Keratinocyte (primary cell): ENCODE data around the gene BRI3BP. TPM values are rescaled to one million over a fixed set of nuclear protein-coding genes. Genes with fewer than 3 reads are reported as not detected.

Experiments used
- DNase-seq: peaks from one replicate; pipeline ENCODE4 v3.0.0-alpha.2; 2011; ENCODE audit warnings: low read depth, missing footprints, low spot score
- FAIRE-seq: peaks from 2 replicates; lab custom pipeline; 2011; peaks lifted over from hg19 to GRCh38; lab: Jason Lieb, UNC
- H2AFZ ChIP-seq: 2 replicates; pipeline ENCODE4 v1.6.0; 2012; ENCODE audit warnings: low read length, control low read depth, inconsistent platforms; ENCODE audit not compliant: control insufficient read depth
- H3K27ac ChIP-seq: 2 replicates; pipeline ENCODE4 v1.5.1; 2011; ENCODE audit warnings: low read length; ENCODE audit not compliant: control insufficient read depth, insufficient read depth
- H3K27me3 ChIP-seq: 3 replicates; pipeline ENCODE4 v1.6.0; 2011; ENCODE audit warnings: low read length; ENCODE audit not compliant: control insufficient read depth, insufficient read depth; ENCODE audit errors: extremely low read depth
- H3K36me3 ChIP-seq, 2 experiments: 2 replicates in 1 of 2; 3 replicates in 1 of 2; pipeline ENCODE4 v1.5.1; 2011; ENCODE audit warnings: low read length in 2 of 2, mild to moderate bottlenecking in 1 of 2; ENCODE audit not compliant: control insufficient read depth in 2 of 2, insufficient read depth in 2 of 2; ENCODE audit errors: extremely low read depth in 1 of 2
- H3K4me1 ChIP-seq: 3 replicates; pipeline ENCODE4 v1.5.1; 2011; ENCODE audit warnings: low read length; ENCODE audit not compliant: control insufficient read depth, insufficient read depth; ENCODE audit errors: extremely low read depth
- H3K4me2 ChIP-seq: 3 replicates; pipeline ENCODE4 v1.6.0; 2011; ENCODE audit warnings: low read depth, low read length; ENCODE audit not compliant: control insufficient read depth, insufficient read depth; ENCODE audit errors: extremely low read depth
- H3K4me3 ChIP-seq, 3 experiments: fragments of 200-600 bp in 1 of 3; sonication (generic) in 1 of 3; 2 replicates in 2 of 3; 3 replicates in 1 of 3; pipeline ENCODE4 v1.5.1; 2011 to 2016; ENCODE audit warnings: low read length in 3 of 3, mild to moderate bottlenecking in 3 of 3, control low read depth in 2 of 3, inconsistent platforms in 1 of 3, low read depth in 1 of 3, mixed read lengths in 1 of 3, mixed run types in 1 of 3, moderate library complexity in 1 of 3; ENCODE audit not compliant: control insufficient read depth in 2 of 3, insufficient read depth in 2 of 3; ENCODE audit errors: extremely low read depth in 1 of 3
- H3K79me2 ChIP-seq: 2 replicates; pipeline ENCODE4 v1.6.0; 2012; ENCODE audit warnings: low read length; ENCODE audit not compliant: control insufficient read depth, insufficient read depth
- H3K9ac ChIP-seq: 3 replicates; pipeline ENCODE4 v1.6.0; 2011; ENCODE audit warnings: low read length; ENCODE audit not compliant: control insufficient read depth, insufficient read depth; ENCODE audit errors: extremely low read depth
- H3K9me1 ChIP-seq: 3 replicates; pipeline ENCODE4 v1.6.0; 2011; ENCODE audit warnings: low read length; ENCODE audit not compliant: control insufficient read depth, insufficient read depth; ENCODE audit errors: extremely low read depth
- H3K9me3 ChIP-seq: 2 replicates; pipeline ENCODE4 v1.5.1; 2012; ENCODE audit warnings: low read depth, low read length; ENCODE audit not compliant: control insufficient read depth
- H4K20me1 ChIP-seq: 3 replicates; pipeline ENCODE4 v1.6.0; 2011; ENCODE audit warnings: low read length; ENCODE audit not compliant: control insufficient read depth, insufficient read depth; ENCODE audit errors: extremely low read depth
- EZH2 ChIP-seq: IDR thresholded peaks from one replicate; pipeline ENCODE4 v1.6.1; 2012; ENCODE audit warnings: inconsistent platforms, mild to moderate bottlenecking, low read length, moderate library complexity
- dilution Hi-C: fragments of 300-500 bp; cut with MboI; formaldehyde crosslinking; loops from one replicate; pipeline ENCODE4 v1.7.0; 2020; ENCODE audit warnings: low sequenced_read_pairs; ENCODE audit not compliant: extremely low pct_ligation_motif_present
- polyA plus RNA-seq, 5 experiments: library from polyadenylated mRNA; depleted of rRNA in 3 of 5; stranded (reverse) in 3 of 5; stranded (forward) in 1 of 5; unstranded in 1 of 5; fragments of >200 nt; gene quantifications; 1 replicate in 1 of 5; 2 replicates in 3 of 5; 3 replicates in 1 of 5; pipeline versions ENCODE4 v1.2.1 to v1.2.3, GENCODE V29; 2011 to 2012; ENCODE audit warnings: missing spikeins in 2 of 5, low read depth in 1 of 5, low replicate concordance in 1 of 5
- TF ChIP-seq, protein P1 (sequence below), 3 experiments: IDR thresholded peaks in 1 of 3; conservative IDR thresholded peaks in 1 of 3; optimal IDR thresholded peaks in 1 of 3; 2 replicates in 2 of 3; 3 replicates in 1 of 3; pipeline versions ENCODE3 to v1.5.1; 2011; ENCODE audit warnings: low read length in 3 of 3, mild to moderate bottlenecking in 3 of 3, moderate library complexity in 2 of 3, control low read depth in 1 of 3, inconsistent platforms in 1 of 3; ENCODE audit not compliant: insufficient read depth in 2 of 3; ENCODE audit errors: extremely low read depth in 1 of 3

The BRI3BP gene
- polyA plus RNA-seq, 1 donor (not counting 4 experiments of a cell fraction or from before 2014, with no cell fraction given), result 11.6 TPM

- dilution Hi-C loops, result no loop called here
- Histone ChIP-seq H3K27ac (no peak overlapping the region), H3K9me1 (no peaks in the 10 kb centered on the region), H3K4me3 (no peak overlapping the region), H3K27me3 (no peaks in the 10 kb centered on the region), H2AFZ (no peak overlapping the region), H4K20me1 (no peaks in the 10 kb centered on the region), H3K9ac (no peak overlapping the region), H3K4me1 (no peaks in the 10 kb centered on the region), H3K36me3 (peaks cover 31 to 38% of the 10 kb centered on the region in 2 experiments), H3K4me2 (no peak overlapping the region), H3K79me2 (no peaks in the 10 kb centered on the region), H3K9me3 (no peaks in the 10 kb centered on the region)
- TF ChIP-seq EZH2, result no peak
- TF ChIP-seq, protein P1, sequence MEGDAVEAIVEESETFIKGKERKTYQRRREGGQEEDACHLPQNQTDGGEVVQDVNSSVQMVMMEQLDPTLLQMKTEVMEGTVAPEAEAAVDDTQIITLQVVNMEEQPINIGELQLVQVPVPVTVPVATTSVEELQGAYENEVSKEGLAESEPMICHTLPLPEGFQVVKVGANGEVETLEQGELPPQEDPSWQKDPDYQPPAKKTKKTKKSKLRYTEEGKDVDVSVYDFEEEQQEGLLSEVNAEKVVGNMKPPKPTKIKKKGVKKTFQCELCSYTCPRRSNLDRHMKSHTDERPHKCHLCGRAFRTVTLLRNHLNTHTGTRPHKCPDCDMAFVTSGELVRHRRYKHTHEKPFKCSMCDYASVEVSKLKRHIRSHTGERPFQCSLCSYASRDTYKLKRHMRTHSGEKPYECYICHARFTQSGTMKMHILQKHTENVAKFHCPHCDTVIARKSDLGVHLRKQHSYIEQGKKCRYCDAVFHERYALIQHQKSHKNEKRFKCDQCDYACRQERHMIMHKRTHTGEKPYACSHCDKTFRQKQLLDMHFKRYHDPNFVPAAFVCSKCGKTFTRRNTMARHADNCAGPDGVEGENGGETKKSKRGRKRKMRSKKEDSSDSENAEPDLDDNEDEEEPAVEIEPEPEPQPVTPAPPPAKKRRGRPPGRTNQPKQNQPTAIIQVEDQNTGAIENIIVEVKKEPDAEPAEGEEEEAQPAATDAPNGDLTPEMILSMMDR (optimal IDR thresholded peaks at IDR 0.05 in 1 of 3, IDR thresholded peaks at IDR 0.05 in 1 of 3, conservative IDR thresholded peaks at IDR 0.05 in 1 of 3; ENCODE audit: extremely low read depth in 1 of 3, insufficient read depth in 2 of 3, low read length in 3 of 3), result no peak
- no peak for DNase-seq
- FAIRE-seq, result no peak
Measured at GRCh38 chr12:124975276-124975675, 18.2 kb upstream of the BRI3BP start.

DNA sequence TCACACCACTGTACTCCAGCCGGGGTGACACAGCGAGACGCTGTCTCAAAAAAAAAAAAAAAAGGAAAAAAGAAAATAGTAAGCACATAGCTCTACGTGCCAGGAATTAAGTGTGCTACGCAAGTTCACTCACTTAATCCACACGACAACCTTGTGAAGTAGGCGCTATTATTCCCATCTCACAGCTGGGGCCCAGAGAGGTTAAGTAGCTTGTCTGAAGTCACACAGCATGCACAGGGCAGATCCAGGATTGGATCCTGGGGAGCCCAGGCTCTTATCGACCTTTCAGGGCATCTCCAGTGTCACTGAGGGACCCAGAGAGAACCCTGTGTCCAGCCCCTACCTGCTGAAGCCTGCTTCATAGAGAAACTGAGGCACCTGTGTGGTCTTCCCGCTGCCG lies 16.4 kb upstream of the BRI3BP start:
- Histone ChIP-seq H3K4me2 (no peak overlapping the region), H3K79me2 (no peaks in the 10 kb centered on the region), H2AFZ (no peak overlapping the region), H3K9me1 (no peaks in the 10 kb centered on the region), H3K27ac (no peak overlapping the region), H3K9ac (no peak overlapping the region), H3K27me3 (no peaks in the 10 kb centered on the region), H4K20me1 (no peaks in the 10 kb centered on the region), H3K9me3 (no peaks in the 10 kb centered on the region), H3K4me3 (no peak overlapping the region), H3K4me1 (no peaks in the 10 kb centered on the region), H3K36me3 (peaks cover 30 to 33% of the 10 kb centered on the region in 2 experiments)
- dilution Hi-C loops, result no loop called here
- no peak for TF ChIP-seq EZH2
- TF ChIP-seq, protein P1 (optimal IDR thresholded peaks at IDR 0.05 in 1 of 3, IDR thresholded peaks at IDR 0.05 in 1 of 3, conservative IDR thresholded peaks at IDR 0.05 in 1 of 3; ENCODE audit: extremely low read depth in 1 of 3, insufficient read depth in 2 of 3, low read length in 3 of 3), result no peak
- DNase-seq (no peak), FAIRE-seq (no peak)
